Breast epithelium (tissue), 4 donors: Measurements from ENCODE around the gene B4GALNT3. TPM values are rescaled to one million over a fixed set of nuclear protein-coding genes. Genes with fewer than 3 reads are reported as not detected.

ENCODE experiments used
- DNase-seq, 2 donors: peaks; one replicate each; pipeline ENCODE4 v3.0.0-alpha.2; 2019; ENCODE audit warnings: low spot score in 2 of 2
- H3K27ac ChIP-seq, 2 donors: fragments of 200-600 bp; sonication (generic) in 1 of 2; one replicate each; pipeline ENCODE4 v1.5.1; 2016 to 2019; ENCODE audit warnings: mild to moderate bottlenecking in 1 of 2
- H3K27me3 ChIP-seq, 2 donors: fragments of 200-600 bp; sonication (generic) in 1 of 2; one replicate each; pipeline versions ENCODE4 v1.5.1 to v1.6.0; 2017 to 2019; ENCODE audit warnings: control low read depth in 1 of 2, mild to moderate bottlenecking in 1 of 2
- H3K36me3 ChIP-seq: fragments of 200-600 bp; one replicate; pipeline ENCODE4 v1.5.1; 2019
- H3K4me1 ChIP-seq, 2 donors: fragments of 200-600 bp; sonication (generic); one replicate each; pipeline ENCODE4 v1.5.1; 2016 to 2019; ENCODE audit warnings: control low read depth in 1 of 2
- H3K4me3 ChIP-seq, 3 donors: fragments of 200-600 bp; sonication (generic); 1 replicate in 2 of 3; 2 replicates in 1 of 3; pipeline ENCODE4 v1.5.1; 2016 to 2019; ENCODE audit warnings: mild to moderate bottlenecking in 3 of 3, moderate library complexity in 2 of 3
- H3K9me3 ChIP-seq, 2 donors: fragments of 200-600 bp; sonication (generic) in 1 of 2; one replicate each; pipeline ENCODE4 v1.5.1; 2016 to 2019; ENCODE audit warnings: control low read depth in 1 of 2
- CTCF ChIP-seq, 3 donors: fragments of 450-650 bp; IDR thresholded peaks; one replicate each; pipeline ENCODE4 v1.5.1; 2016 to 2017; ENCODE audit warnings: antibody characterized with exemption in 3 of 3, mild to moderate bottlenecking in 3 of 3, moderate library complexity in 3 of 3
- POLR2A ChIP-seq: fragments of 450-650 bp; IDR thresholded peaks from one replicate; pipeline ENCODE4 v1.6.1; 2016; ENCODE audit warnings: antibody characterized with exemption, mild to moderate bottlenecking, moderate library complexity
- POLR2AphosphoS5 ChIP-seq, 3 donors: sonication (generic); formaldehyde crosslinking; IDR thresholded peaks; one replicate each; pipeline ENCODE4 v1.6.1; 2017; ENCODE audit warnings: antibody characterized with exemption in 3 of 3
- intact Hi-C: fragments of 100-400 bp; cut with DNase I; formaldehyde crosslinking; loops from one replicate; pipeline ENCODE4 v1.15.1; 2023; ENCODE audit warnings: low total_unique reads
- total RNA-seq, 3 donors: library from RNA; depleted of rRNA; stranded (reverse); fragments of >200 nt; gene quantifications; one replicate each; pipeline ENCODE4 v1.1.0, GENCODE V29; 2016

The B4GALNT3 gene
- total RNA-seq, 3 donors from 2014 or later = 0.16 to 5.9 (median 4.6) TPM

- Histone ChIP-seq H3K4me1 (no peaks in the 10 kb centered on the region), H3K27ac (no peak overlapping the region), H3K36me3 (no peaks in the 10 kb centered on the region)
Observed at GRCh38 chr12:550473-551260, 90.9 kb downstream of the B4GALNT3 start.

GRCh38 chr12:552466-552865 is 92.7 kb downstream of the B4GALNT3 start:
- TF ChIP-seq POLR2AphosphoS5 (IDR thresholded peaks at IDR 0.05) (no peak), POLR2A (no peak), CTCF (IDR thresholded peaks at IDR 0.05) (no peak)
- no peaks in the 10 kb centered on the region for H3K4me1 ChIP-seq
- no peaks in the 10 kb centered on the region for H3K27me3 ChIP-seq
- no peak overlapping the region for H3K4me3 ChIP-seq
- DNase-seq = no peak
- no peak overlapping the region for H3K27ac ChIP-seq
- no peaks in the 10 kb centered on the region for H3K36me3 ChIP-seq
- intact Hi-C loops = no loop called here
- H3K9me3 ChIP-seq = no peaks in the 10 kb centered on the region

More at GRCh38 chr12:550473-551260, 90.9 kb downstream of the B4GALNT3 start:
- intact Hi-C loops = no loop called here
- no peak overlapping the region for H3K4me3 ChIP-seq
- H3K9me3 ChIP-seq = no peaks in the 10 kb centered on the region
- peak in 1 of 2 donors; percentile 65 for DNase-seq
- TF ChIP-seq POLR2A (no peak), POLR2AphosphoS5 (IDR thresholded peaks at IDR 0.05) (no peak), CTCF (IDR thresholded peaks at IDR 0.05) (no peak)
- H3K27me3 ChIP-seq = no peaks in the 10 kb centered on the region

- H3K27ac ChIP-seq = no peak overlapping the region
- DNase-seq = no peak
- no peaks in the 10 kb centered on the region for H3K27me3 ChIP-seq
- intact Hi-C loops = no loop called here
- H3K9me3 ChIP-seq = no peaks in the 10 kb centered on the region
- no peaks in the 10 kb centered on the region for H3K4me1 ChIP-seq
- H3K36me3 ChIP-seq = no peaks in the 10 kb centered on the region
- TF ChIP-seq POLR2A (no peak), CTCF (IDR thresholded peaks at IDR 0.05) (no peak), POLR2AphosphoS5 (IDR thresholded peaks at IDR 0.05) (no peak)
- H3K4me3 ChIP-seq = no peak overlapping the region
Observed at GRCh38 chr12:553216-554000, 93.7 kb downstream of the B4GALNT3 start.

GRCh38 chr12:554001-554285 is 94.2 kb downstream of the B4GALNT3 start:
- Histone ChIP-seq H3K27me3 (no peaks in the 10 kb centered on the region), H3K27ac (no peak overlapping the region), H3K9me3 (no peaks in the 10 kb centered on the region), H3K4me1 (no peaks in the 10 kb centered on the region), H3K36me3 (no peaks in the 10 kb centered on the region), H3K4me3 (no peak overlapping the region)
- DNase-seq = no peak
- intact Hi-C loops = no loop called here
- TF ChIP-seq POLR2A (no peak), CTCF (IDR thresholded peaks at IDR 0.05) (no peak), POLR2AphosphoS5 (IDR thresholded peaks at IDR 0.05) (no peak)

GRCh38 chr12:556498-556897 is 96.8 kb downstream of the B4GALNT3 start:
- Histone ChIP-seq H3K9me3 (no peaks in the 10 kb centered on the region), H3K27me3 (no peaks in the 10 kb centered on the region), H3K36me3 (no peaks in the 10 kb centered on the region), H3K27ac (no peak overlapping the region), H3K4me3 (no peak overlapping the region), H3K4me1 (no peaks in the 10 kb centered on the region)
- no peak for DNase-seq
- intact Hi-C loops = no loop called here
- TF ChIP-seq CTCF (IDR thresholded peaks at IDR 0.05) = no peak
- TF ChIP-seq POLR2A = no peak
- no peak for TF ChIP-seq POLR2AphosphoS5 (IDR thresholded peaks at IDR 0.05)
